ENCODE results near the gene GAA. TPM values are rescaled to one million over a fixed set of nuclear protein-coding genes. Genes with fewer than 3 reads are reported as not detected.

GAA gene
- total and polyA plus RNA-seq, 2 of the 8 experiments (the other 6 are each of a cell fraction or from before 2014, with no cell fraction given), result 14.8 to 30.0 TPM

DNA sequence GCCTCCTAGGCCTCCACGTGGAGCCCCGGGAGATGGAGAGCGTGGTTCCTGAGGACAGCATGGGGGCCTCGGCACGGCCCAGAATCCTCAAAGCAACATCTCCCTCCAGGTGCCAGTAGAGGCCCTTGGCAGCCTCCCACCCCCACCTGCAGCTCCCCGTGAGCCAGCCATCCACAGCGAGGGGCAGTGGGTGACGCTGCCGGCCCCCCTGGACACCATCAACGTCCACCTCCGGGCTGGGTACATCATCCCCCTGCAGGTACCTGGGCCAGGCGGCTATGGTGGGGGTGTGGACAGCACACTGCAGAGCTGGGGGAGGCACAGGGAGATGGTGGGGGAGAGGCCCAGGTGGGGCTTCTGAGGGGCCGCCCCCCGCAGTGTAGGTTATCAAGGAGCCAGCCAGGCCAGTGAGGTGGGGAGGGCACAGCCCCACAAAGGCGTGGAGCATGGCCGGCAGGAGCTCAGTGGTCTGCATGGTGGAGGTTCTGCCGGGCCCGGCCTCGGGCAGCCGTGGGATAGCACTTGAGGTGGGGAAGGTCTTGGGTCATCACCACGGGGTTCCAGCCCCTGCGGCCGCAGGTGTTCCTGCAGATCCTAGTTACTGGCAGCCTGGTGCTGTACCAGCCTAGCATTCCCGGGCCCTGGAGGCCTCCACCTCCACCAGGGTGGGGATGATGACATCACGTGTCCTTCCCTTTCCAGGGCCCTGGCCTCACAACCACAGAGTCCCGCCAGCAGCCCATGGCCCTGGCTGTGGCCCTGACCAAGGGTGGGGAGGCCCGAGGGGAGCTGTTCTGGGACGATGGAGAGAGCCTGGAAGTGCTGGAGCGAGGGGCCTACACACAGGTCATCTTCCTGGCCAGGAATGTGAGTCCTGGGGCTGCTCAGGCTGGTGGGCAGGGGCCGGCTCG is 16.4 kb downstream of the GAA start:
- Histone ChIP-seq H3K4me3 (ENCODE audit: extremely low read depth in 1 of 4, insufficient read depth in 2 of 4, low read depth in 3 of 4, low read length in 4 of 4) (no peak overlapping the region), H2AK5ac (ENCODE audit: low read depth, low read length) (no peak overlapping the region), H3K27ac (ENCODE audit: low read depth, low read length) (no peak overlapping the region), H3K14ac (ENCODE audit: insufficient read length) (no peak overlapping the region), H3K9me3 (ENCODE audit: insufficient read depth in 2 of 2, low read depth in 1 of 2, low read length in 1 of 2) (no peaks in the 10 kb centered on the region), H2BK5ac (ENCODE audit: low read depth, low read length) (no peak overlapping the region), H2BK20ac (ENCODE audit: low read length) (no peak overlapping the region), H3K27me3 (replicated peaks in 1 of 4; ENCODE audit: control insufficient read depth in 3 of 4, extremely low read depth in 1 of 4, insufficient read depth in 3 of 4, low read length in 3 of 4) (no peaks in the 10 kb centered on the region), H2BK15ac (ENCODE audit: low read length) (no peak overlapping the region), H2AFZ (ENCODE audit: low read length) (no peak overlapping the region), H4K91ac (replicated peaks; ENCODE audit: insufficient read length, low read length) (no peak overlapping the region), H2BK12ac (ENCODE audit: low read depth, low read length) (no peak overlapping the region), H3K36me3 (ENCODE audit: control insufficient read depth in 2 of 4, insufficient read depth in 4 of 4, low read length in 3 of 4) (no peaks in the 10 kb centered on the region), H2BK120ac (replicated peaks; ENCODE audit: low read depth, low read length) (no peak overlapping the region), H4K5ac (ENCODE audit: insufficient read length, low read depth, low read length) (no peak overlapping the region), H4K20me1 (replicated peaks in 1 of 2; ENCODE audit: control insufficient read depth in 1 of 2, insufficient read depth in 2 of 2, low read length in 2 of 2) (no peaks in the 10 kb centered on the region), H3K4me1 (replicated peaks in 1 of 4; ENCODE audit: control insufficient read depth in 3 of 4, insufficient read depth in 4 of 4, low read length in 3 of 4) (peaks cover 0 to 8% (median 6%) of the 10 kb centered on the region in 4 experiments; a peak in 4 of 7 replicates), H3K23ac (ENCODE audit: insufficient read length) (no peak overlapping the region), H3K4me2 (ENCODE audit: insufficient read depth in 1 of 2, low read depth in 2 of 2, low read length in 2 of 2) (no peak overlapping the region), H3K79me1 (ENCODE audit: low read depth, low read length) (0 out of 2 replicates have a peak, but pooled peaks cover 2% of the 10 kb centered on the region), H3K79me2 (ENCODE audit: control insufficient read depth in 1 of 2, insufficient read depth in 2 of 2, low read length in 2 of 2) (no peaks in the 10 kb centered on the region), H3K56ac (replicated peaks; ENCODE audit: insufficient read length, low read depth, low read length) (no peak overlapping the region), H3K4ac (replicated peaks; ENCODE audit: insufficient read length, low read depth, low read length) (no peak overlapping the region), H4K8ac (ENCODE audit: extremely low read depth, insufficient read depth, low read length) (peak overlapping the region; percentile 65), H3K18ac (ENCODE audit: extremely low read depth, low read length) (no peak overlapping the region), H3K9ac (replicated peaks in 1 of 4; ENCODE audit: extremely low read depth in 1 of 4, low read depth in 3 of 4, low read length in 3 of 4) (no peak overlapping the region), H3K23me2 (ENCODE audit: low read depth, low read length) (no peaks in the 10 kb centered on the region)
- FAIRE-seq (no peak), DNase-seq (ENCODE audit: low read depth in 1 of 2, low spot score in 2 of 2) (peak in 1 of 2 experiments; percentile 44)
- ChIA-PET CTCF (ENCODE audit: partially characterized antibody) (interaction anchor here (0.6 to 2.0 kb wide), 4 partner anchors 16 to 258 kb away, joined by 3 to 8 read pairs (median 4); partner anchors contain the start of gene GAA), POLR2A (ENCODE audit: partially characterized antibody) (interaction anchor here (1.8 to 2.6 kb wide), 3 partner anchors 10 to 16 kb away, joined by 4 to 11 read pairs (median 7); partner anchors contain the start of gene GAA)
- WGBS, 2 experiments (ENCODE audit: extremely low coverage in 1 of 2, insufficient coverage in 1 of 2, insufficient read length in 1 of 2, insufficient replicate concordance in 2 of 2, low coverage in 1 of 2, low lambda C conversion rate in 2 of 2, missing lambda C conversion rate in 1 of 2), result 91% methylated on average over 21 of the region's 31 CpGs; no CpG with 5 or more reads in 1 of the 2 experiments
- no peak for TF ChIP-seq GTF2F1 (IDR thresholded peaks at IDR 0.05; ENCODE audit: borderline replicate concordance, low read depth, low read length)
- TF ChIP-seq PHF8 (conservative IDR thresholded peaks at IDR 0.05; ENCODE audit: low read depth, low read length), result no peak
- TF ChIP-seq SUZ12 (IDR thresholded peaks at IDR 0.05; ENCODE audit: low read length), result no peak
- no peak for TF ChIP-seq CEBPB (IDR thresholded peaks at IDR 0.05; ENCODE audit: low read depth, low read length)
- no peak for TF ChIP-seq BCL11A (IDR thresholded peaks at IDR 0.05; ENCODE audit: low read depth in 2 of 2, low read length in 2 of 2)
- TF ChIP-seq TCF12 (IDR thresholded peaks at IDR 0.05; ENCODE audit: low read depth, low read length), result no peak
- TF ChIP-seq POU5F1 (IDR thresholded peaks at IDR 0.05; ENCODE audit: low read depth, low read length), result no peak
- TF ChIP-seq GABPA (IDR thresholded peaks at IDR 0.05; ENCODE audit: borderline replicate concordance, insufficient read depth, low read length), result no peak
- TF ChIP-seq JUND (IDR thresholded peaks at IDR 0.05; ENCODE audit: low read length), result no peak
- no peak for TF ChIP-seq CBX5 (IDR thresholded peaks at IDR 0.05; ENCODE audit: low read depth, low read length)
